Stimulated activated naive CD8-positive, alpha-beta T cell treated with anti-CD3 and anti-CD28 coated beads, Interleukin-15, Interleukin-2, amounts not matched to agents 100 ng/mL and 50 ng/mL, for 24 hours (primary cell): Measurements from ENCODE around the gene RPL36AL.
"Not testable (repeated sequence)": the region's sequence is repeated elsewhere in the genome, so short reads cannot be mapped to it uniquely, and the experiment has no call there.

Source experiments
- H3K27ac Mint-ChIP-seq: one replicate; pipeline ENCODE4 v1.8.0; 2021; ENCODE audit warnings: mild to moderate bottlenecking, mixed read lengths
- H3K27me3 Mint-ChIP-seq: one replicate; pipeline ENCODE4 v1.8.0; 2021; ENCODE audit warnings: mixed read lengths
- H3K36me3 Mint-ChIP-seq: one replicate; pipeline ENCODE4 v1.8.0; 2021; ENCODE audit warnings: low read depth, mixed read lengths
- H3K4me1 Mint-ChIP-seq: one replicate; pipeline ENCODE4 v1.8.0; 2021; ENCODE audit warnings: low read depth, mixed read lengths
- H3K4me3 Mint-ChIP-seq: one replicate; pipeline ENCODE4 v1.8.0; 2021; ENCODE audit warnings: mild to moderate bottlenecking, mixed read lengths
- H3K9me3 Mint-ChIP-seq: one replicate; pipeline ENCODE4 v1.8.0; 2021; ENCODE audit warnings: mixed read lengths

Gene RPL36AL

DNA sequence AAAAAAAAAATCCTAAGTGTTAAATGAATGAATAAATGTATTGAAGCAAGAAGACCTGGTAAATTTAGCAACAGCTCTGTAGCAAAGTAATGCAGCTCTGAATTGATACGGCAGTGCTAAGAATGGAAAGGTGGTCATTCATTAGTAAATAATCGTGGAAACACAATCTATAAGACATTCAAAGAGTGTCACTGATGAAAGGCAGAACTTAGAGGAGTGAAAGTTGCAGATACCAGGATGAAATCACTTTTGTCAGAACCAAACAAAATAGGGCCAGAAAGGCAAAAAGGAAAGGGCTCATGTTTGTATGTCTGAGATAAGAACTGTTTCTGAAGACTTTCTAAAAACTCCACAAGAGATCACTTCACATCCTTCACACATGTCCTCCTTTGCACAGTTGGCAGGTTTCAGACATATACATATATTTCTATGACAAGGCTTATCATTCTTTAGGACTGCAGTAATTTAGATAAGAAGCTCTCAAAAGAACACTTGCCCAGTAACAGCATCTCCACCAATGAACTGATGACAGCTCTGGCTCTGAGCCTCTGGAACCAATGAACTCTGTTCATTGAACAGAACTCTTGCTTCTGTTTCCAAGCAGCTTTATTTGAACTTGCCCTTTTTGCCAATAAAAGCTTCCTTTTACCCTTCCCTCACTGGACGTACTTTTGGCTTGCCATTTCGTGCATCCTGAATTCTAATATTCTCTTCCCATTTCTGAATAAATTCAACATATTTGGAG lies 25.9 kb downstream of the RPL36AL start:
- H3K27ac Mint-ChIP-seq: no peak overlapping the region
- H3K27me3 Mint-ChIP-seq: no peaks in the 10 kb centered on the region

DNA sequence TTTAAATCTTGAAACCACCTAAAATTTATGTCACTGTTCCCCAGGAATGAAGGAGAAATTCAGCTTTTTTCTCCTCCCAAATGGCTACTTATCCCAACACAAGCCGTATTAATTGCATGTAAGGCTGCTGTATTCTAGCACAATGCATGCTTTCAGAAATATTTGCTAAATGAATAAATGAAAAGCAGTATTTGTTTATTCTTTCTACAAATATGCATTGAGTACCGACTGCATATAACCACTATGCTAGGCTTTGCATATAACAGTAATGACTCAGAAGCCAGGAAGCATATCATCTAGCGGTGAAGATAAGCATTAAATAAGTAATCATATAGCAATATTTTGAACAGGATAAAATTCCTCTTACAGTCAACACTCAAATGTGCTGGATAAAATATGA lies 27.4 kb downstream of the RPL36AL start:
- no peak overlapping the region for H3K4me3 Mint-ChIP-seq
- H3K4me1 Mint-ChIP-seq: peaks cover 19% of the 10 kb centered on the region
- no peak overlapping the region for H3K27ac Mint-ChIP-seq
- no peaks in the 10 kb centered on the region for H3K9me3 Mint-ChIP-seq
- H3K27me3 Mint-ChIP-seq: no peaks in the 10 kb centered on the region
- H3K36me3 Mint-ChIP-seq: no peaks in the 10 kb centered on the region

More for the DNA sequence above, 25.9 kb downstream of the RPL36AL start:
- Mint-ChIP-seq H3K4me1 (peaks cover 19% of the 10 kb centered on the region), H3K9me3 (no peaks in the 10 kb centered on the region), H3K4me3 (no peak overlapping the region), H3K36me3 (no peaks in the 10 kb centered on the region)

DNA sequence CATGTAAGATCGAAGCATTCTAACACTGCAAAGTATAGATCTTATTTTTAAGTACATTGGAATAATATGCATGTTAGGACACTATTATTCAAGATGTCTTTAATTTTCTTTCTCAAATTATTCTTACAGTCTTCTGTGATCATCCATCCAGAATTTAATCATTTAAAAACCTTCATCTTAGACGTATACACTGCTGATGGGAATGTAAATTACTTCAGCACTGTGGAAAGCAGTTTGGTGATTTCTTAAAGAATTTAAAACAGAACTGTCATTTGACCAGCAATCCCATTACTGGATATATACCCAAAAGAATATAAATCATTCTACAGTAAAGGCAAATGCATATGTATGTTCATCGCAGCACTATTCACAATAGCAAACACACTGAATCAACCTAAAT lies 31.0 kb downstream of the RPL36AL start:
- Mint-ChIP-seq H3K9me3 (no peaks in the 10 kb centered on the region), H3K27ac (no peak overlapping the region), H3K36me3 (peaks cover 21% of the 10 kb centered on the region), H3K27me3 (no peaks in the 10 kb centered on the region), H3K4me3 (no peak overlapping the region), H3K4me1 (peaks cover 19% of the 10 kb centered on the region)

DNA sequence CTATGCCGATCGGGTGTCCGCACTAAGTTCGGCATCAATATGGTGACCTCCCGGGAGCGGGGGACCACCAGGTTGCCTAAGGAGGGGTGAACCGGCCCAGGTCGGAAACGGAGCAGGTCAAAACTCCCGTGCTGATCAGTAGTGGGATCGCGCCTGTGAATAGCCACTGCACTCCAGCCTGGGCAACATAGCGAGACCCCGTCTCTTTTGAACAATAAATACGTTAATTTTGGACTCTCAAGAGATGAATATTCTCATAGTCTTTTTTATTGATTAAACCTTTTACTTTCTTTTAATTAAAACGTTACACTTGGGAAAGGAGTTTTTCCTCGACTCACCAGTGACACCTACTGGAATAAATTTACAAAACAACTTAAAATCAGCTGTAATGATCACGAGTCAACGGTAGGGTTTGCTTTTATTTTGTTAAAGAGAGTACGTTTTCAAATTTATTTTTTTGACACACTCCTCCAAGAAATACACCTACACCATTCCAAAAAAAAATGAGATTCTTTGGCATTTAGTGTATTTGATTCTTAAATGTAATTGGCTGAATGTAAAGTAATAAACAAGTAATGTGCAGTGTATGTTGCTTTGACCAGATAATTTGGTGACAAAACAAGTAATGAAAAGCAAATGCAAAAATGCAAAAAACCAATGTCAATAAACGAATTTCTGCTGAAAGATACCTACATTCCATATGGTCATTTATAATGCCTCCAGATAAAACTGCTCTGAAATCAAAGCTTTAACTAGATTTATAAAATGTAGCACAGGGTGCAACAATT lies 33.6 kb downstream of the RPL36AL start:
- Mint-ChIP-seq H3K9me3 (no peaks in the 10 kb centered on the region), H3K27me3 (no peaks in the 10 kb centered on the region), H3K4me1 (peaks cover 45% of the 10 kb centered on the region), H3K36me3 (peaks cover 46% of the 10 kb centered on the region), H3K4me3 (peak overlapping the region; percentile 93), H3K27ac (peak overlapping the region; percentile 97)

DNA sequence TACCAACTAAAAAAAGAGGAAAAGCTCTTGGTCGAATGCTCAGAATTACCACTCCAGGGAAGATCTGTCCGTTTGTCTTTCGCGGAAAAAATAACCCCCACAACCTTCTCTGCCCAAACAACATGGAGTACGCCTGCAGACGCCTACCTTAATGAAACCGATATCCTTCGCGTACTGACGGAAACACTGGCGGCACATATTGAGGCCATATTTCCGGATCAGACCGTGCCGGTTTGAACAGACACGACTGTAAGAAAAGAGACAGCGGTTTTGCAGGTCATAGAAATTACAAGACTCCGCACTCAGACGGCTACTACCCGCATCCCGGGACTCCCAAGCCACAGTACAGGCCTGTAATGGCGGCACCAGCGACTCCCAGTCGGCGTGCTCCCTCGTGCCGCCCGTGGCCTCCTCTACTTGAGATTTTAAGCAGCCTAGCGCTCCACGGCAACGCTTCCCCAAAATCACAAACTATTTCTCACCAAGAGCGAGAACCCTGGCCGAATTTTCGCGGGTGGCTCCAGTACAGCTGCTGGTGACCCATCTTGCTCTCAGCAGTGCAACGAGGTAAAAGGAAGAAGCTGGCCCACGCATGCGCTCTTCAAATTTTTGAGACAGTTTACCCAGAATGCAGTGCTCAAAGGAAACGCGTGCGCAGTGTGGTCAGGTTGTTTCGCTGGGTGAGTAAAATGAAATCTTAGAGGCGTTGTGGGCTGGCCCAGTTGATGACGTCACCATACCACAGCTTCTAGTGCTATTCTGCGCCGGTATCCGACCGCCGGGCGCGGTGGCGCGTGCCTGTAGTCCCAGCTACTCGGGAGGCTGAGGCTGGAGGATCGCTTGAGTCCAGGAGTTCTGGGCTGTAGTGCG lies 34.4 kb downstream of the RPL36AL start, which contains the start of gene RPS29:
RPS29 (minus strand) TSS at position 578 of the 870 bp plus-strand sequence; CDS start at position 544, 34 bp downstream.
- Mint-ChIP-seq H3K27me3 (no peaks in the 10 kb centered on the region), H3K9me3 (no peaks in the 10 kb centered on the region), H3K36me3 (peaks cover 55% of the 10 kb centered on the region), H3K4me1 (peaks cover 52% of the 10 kb centered on the region), H3K4me3 (peak within 1 kb of the TSS; percentile 93), H3K27ac (peak within 1 kb of the TSS; percentile 97)

DNA sequence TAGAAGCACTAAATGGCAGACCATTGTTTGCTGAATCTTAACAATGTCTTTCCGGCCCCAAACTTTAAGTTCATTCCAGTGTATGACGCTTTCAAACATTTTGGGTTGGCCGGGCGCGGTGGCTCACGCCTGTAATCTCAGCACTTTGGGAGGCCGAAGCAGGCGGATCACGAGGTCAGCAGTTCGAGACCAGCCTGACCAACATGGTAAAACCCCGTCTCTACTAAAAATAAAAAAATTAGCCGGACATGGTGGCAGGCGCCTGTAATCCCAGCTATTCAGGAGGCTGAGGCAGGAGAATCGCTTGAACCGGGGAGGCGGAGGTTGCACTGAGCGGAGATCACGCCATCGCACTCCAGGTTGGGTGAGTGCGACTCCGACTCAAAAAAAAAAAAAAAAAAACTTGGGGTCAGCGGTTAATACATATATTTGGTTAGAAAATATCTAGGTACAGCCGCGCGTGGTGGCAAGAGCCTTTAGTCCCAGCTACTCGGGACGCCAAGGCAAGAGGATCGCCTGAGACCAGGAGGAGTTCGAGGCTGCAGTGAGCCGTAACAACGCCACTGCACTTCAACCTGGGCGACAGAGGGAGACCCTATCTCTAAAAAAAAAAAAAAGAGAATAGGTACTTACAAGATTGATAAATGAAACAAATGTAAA lies 35.3 kb downstream of the RPL36AL start:
- Mint-ChIP-seq H3K4me1 (peaks cover 55% of the 10 kb centered on the region), H3K4me3 (peak overlapping the region; percentile 93), H3K36me3 (peaks cover 59% of the 10 kb centered on the region), H3K27ac (peak overlapping the region; percentile 97)
- H3K27me3 Mint-ChIP-seq, H3K9me3 Mint-ChIP-seq: not testable (repeated sequence)

DNA sequence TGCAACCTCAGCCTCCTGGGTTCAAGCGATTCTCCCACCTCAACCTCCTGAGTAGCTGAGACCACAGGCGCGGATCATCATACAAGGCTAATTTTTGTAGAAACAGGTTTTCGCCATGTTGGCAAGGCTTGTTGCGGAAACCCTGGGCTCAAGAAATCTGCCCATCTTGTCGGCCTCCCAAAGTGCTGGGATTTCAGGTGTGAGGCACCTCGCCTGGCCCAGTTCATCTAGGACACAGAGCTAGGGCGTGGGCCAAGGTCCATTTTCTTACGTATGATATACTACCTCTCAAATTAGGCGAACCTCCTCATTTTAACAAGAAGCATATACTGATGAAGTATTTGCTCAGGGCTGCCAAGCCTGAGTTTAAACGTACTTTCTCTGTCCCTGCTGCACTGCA lies 36.4 kb downstream of the RPL36AL start:
- peak overlapping the region; percentile 93 for H3K4me3 Mint-ChIP-seq
- H3K27ac Mint-ChIP-seq: peak overlapping the region; percentile 97
- no peaks in the 10 kb centered on the region for H3K9me3 Mint-ChIP-seq
- peaks cover 65% of the 10 kb centered on the region for H3K4me1 Mint-ChIP-seq
- H3K27me3 Mint-ChIP-seq: no peaks in the 10 kb centered on the region
- peaks cover 62% of the 10 kb centered on the region for H3K36me3 Mint-ChIP-seq

DNA sequence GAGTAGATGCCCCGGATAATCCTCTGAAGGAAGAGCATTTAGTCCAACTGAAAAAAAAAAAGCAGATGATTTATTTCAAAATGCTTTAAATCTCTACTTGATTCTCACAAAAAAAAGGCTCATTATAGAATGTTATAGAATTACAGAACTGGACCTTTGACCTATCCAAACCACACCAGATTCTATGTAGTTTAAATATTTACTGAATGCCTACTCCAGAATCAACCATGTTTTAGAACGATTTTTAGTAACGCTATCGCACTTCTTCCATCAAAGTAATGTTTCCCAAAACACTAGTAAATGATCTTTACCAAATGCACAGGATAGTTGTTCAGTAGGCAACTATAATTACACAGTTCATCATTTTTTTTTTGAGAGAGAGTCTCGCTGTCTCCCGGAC lies 36.8 kb downstream of the RPL36AL start:
- Mint-ChIP-seq H3K4me1 (peaks cover 68% of the 10 kb centered on the region), H3K27ac (peak overlapping the region; percentile 97), H3K4me3 (peak overlapping the region; percentile 93)

DNA sequence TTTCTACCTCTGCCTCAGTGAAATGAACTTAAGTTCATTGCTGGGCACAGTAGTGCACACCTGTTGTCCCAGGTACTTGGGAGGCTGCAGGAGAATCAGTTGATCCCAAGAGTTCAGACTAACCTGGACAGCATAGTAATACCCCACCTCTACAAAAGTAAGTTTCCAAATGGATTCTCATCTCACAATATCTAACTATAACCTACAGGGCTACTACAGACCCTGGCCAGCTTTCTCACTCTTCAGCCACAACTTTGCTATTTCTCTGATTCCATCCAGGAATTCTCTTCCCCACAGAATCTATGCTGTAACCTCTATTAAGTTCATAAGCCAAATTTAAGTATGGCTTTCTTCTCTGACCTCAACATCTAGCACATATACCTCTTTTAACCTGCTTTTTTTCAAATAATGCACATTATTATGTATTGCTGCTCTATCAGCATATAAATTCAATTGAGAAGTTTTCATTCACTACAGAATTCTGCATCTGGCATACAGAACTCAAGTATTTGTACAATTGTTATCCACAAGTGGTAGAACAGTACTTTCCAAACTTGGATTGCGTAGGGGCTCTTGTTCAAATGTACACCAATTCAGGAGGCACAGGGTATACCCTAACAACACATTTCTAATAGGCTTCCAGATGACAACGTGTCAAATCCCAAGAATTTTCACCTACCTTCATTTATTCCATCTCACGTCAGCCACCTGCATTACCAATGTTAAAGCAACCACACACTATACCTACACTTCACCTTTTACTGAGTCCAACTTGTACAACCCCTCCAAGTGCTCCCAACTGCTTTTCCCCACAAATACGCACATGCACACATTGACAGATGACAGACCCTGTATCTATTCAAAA lies 38.1 kb downstream of the RPL36AL start:
- H3K9me3 Mint-ChIP-seq: no peaks in the 10 kb centered on the region
- H3K36me3 Mint-ChIP-seq: peaks cover 70% of the 10 kb centered on the region
- H3K4me3 Mint-ChIP-seq: peak overlapping the region; percentile 93

More for the DNA sequence above, 36.8 kb downstream of the RPL36AL start:
- Mint-ChIP-seq H3K9me3 (no peaks in the 10 kb centered on the region), H3K27me3 (no peaks in the 10 kb centered on the region), H3K36me3 (peaks cover 62% of the 10 kb centered on the region)

DNA sequence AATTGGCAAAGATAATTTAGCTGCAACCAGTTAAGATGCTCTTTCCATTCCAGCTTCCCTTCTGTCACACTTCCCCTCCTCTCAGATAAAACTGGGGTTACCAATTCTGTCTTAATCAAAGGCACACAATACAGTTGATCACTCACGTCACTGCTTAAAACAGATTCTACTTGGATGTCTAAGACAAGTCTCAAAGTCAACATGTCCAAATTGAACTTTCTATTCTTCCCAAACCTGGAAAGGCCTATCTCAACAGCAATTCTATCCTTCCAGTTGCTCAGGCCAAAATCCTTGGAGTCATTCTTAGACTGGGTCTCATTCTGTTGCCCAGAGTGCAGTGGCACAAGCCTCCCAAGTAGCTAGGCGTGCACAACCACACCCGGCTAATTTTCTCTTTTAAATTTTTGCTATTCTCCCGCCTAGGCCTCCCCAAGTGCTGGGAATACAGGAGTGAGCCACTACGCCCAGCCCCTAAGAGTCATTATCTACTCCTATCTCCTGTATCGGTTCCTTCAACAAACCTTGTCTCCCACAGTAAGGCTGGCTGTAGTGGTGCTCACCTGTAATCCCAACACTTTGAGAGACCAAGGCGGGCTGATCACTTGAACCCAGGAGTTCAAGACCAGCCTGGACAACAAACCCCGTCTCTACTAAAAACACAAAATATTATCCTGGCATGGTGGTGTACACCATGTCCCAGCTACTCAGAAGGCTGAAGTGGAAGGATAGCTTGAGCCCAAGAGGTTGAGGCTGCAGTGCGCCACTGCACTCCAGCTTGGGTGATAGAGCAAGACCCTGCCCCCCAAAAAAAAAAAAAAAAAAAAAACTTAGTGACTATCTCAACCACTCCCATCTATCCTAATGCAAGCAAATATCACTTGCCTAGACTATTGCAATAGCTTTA lies 39.0 kb downstream of the RPL36AL start:
- Mint-ChIP-seq H3K4me1 (peaks cover 71% of the 10 kb centered on the region), H3K36me3 (peaks cover 79% of the 10 kb centered on the region), H3K9me3 (no peaks in the 10 kb centered on the region), H3K27me3 (no peaks in the 10 kb centered on the region), H3K4me3 (peak overlapping the region; percentile 93), H3K27ac (peak overlapping the region; percentile 88)

More for the DNA sequence above, 38.1 kb downstream of the RPL36AL start:
- Mint-ChIP-seq H3K27ac (peak overlapping the region; percentile 88), H3K4me1 (peaks cover 74% of the 10 kb centered on the region), H3K27me3 (no peaks in the 10 kb centered on the region)

DNA sequence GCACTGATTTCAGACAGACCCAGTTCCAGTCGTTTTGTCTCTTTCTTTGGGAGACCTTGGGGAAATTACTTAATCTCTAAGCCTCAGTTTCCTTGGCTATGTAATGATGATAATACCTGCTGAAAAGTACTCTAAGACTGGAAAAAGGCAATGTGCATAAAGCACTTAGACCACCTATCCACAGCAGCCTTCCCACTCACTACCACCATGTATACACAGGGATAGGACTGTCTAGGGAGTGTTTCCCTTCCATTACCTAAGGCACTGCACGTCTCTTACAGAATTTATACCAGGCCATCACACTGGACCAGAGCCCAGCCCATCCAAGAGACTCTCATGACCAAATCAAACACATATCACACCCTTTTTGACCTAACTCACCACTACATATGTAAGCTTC lies 40.6 kb downstream of the RPL36AL start:
- no peaks in the 10 kb centered on the region for H3K27me3 Mint-ChIP-seq
- H3K36me3 Mint-ChIP-seq: peaks cover 69% of the 10 kb centered on the region
- peaks cover 63% of the 10 kb centered on the region for H3K4me1 Mint-ChIP-seq
- H3K9me3 Mint-ChIP-seq: no peaks in the 10 kb centered on the region
- H3K27ac Mint-ChIP-seq: peak overlapping the region; percentile 22
- no peak overlapping the region for H3K4me3 Mint-ChIP-seq

DNA sequence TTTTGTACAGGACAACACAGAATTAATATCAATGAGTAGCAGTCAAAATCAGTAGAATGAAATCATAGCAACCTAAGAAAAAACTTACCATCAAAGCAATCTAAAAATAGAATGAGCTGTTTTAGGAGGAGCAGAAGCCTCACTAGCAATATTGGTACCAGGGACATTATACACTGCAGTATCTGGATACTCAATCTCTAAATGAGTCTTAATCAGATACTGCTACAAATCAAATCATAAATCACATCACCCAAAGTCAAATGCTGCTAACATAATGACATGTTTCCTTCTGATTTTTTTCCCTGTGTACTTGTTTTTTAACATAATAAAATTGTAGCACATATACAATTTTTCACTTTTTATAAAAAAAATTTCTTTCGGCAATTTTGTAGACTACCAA lies 42.3 kb downstream of the RPL36AL start:
- H3K36me3 Mint-ChIP-seq: peaks cover 69% of the 10 kb centered on the region
- H3K4me3 Mint-ChIP-seq: no peak overlapping the region
- no peaks in the 10 kb centered on the region for H3K9me3 Mint-ChIP-seq
- no peak overlapping the region for H3K27ac Mint-ChIP-seq
- H3K4me1 Mint-ChIP-seq: peaks cover 54% of the 10 kb centered on the region
- H3K27me3 Mint-ChIP-seq: no peaks in the 10 kb centered on the region

DNA sequence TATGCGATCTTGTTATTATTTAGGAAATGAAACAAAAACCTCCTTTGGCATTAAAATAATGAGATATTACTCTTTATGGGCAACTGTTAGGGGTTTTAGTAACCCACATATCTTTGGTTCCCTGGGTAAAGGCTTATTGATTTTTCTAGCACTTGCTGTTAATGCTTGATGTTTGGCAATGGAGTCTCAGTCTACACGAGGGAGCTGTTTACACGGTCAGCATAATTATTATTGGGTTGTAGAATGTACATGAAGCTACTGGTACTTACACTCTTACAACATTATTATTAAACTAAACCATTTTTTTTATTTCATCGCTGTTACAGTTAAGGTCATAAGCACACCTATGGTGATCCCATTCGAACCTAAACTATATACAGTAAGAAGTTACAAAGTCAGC lies 46.4 kb downstream of the RPL36AL start:
- H3K4me1 Mint-ChIP-seq: peaks cover 20% of the 10 kb centered on the region
- no peaks in the 10 kb centered on the region for H3K9me3 Mint-ChIP-seq
- H3K27ac Mint-ChIP-seq: no peak overlapping the region
- H3K27me3 Mint-ChIP-seq: no peaks in the 10 kb centered on the region
- H3K4me3 Mint-ChIP-seq: no peak overlapping the region
- H3K36me3 Mint-ChIP-seq: peaks cover 71% of the 10 kb centered on the region
